CD4-positive, alpha-beta T cell treated with Interleukin-1 beta for 1 hour (primary cell): ENCODE results near the gene CGGBP1.
"Not testable (repeated sequence)": the region's sequence is repeated elsewhere in the genome, so short reads cannot be mapped to it uniquely, and the experiment has no call there.

Experiments used
- DNase-seq, 2 donors: peaks; one replicate each; pipeline ENCODE4 v3.0.0-alpha.2; 2020 to 2022

Gene CGGBP1

GRCh38 chr3:88034491-88035275 lies 24.1 kb downstream of the CGGBP1 start:
- no peak for DNase-seq

GRCh38 chr3:88033808-88034207 lies 25.0 kb downstream of the CGGBP1 start:
- no peak for DNase-seq

GRCh38 chr3:88033079-88033478 lies 25.7 kb downstream of the CGGBP1 start:
- no peak for DNase-seq

GRCh38 chr3:88032245-88032644 lies 26.6 kb downstream of the CGGBP1 start:
- DNase-seq, result no peak

- DNase-seq, result peak; percentile 20 to 66
These were observed 27.1 kb downstream of the CGGBP1 start for GRCh38 chr3:88031642-88032077.

GRCh38 chr3:88030210-88030609 lies 28.6 kb downstream of the CGGBP1 start:
- peak in 1 of 2 donors; percentile 22 for DNase-seq

- DNase-seq, result no peak
These were observed 29.9 kb downstream of the CGGBP1 start for GRCh38 chr3:88028876-88029275.

GRCh38 chr3:88025001-88025552 lies 33.7 kb downstream of the CGGBP1 start:
- DNase-seq, result no peak

- DNase-seq, result peak in 1 of 2 donors; percentile 43
These were observed 39.8 kb downstream of the CGGBP1 start for GRCh38 chr3:88019024-88019423.

- DNase-seq, result not testable (repeated sequence)
These were observed 43.1 kb downstream of the CGGBP1 start for GRCh38 chr3:88015656-88016055.

GRCh38 chr3:88013592-88013991 lies 45.2 kb downstream of the CGGBP1 start:
- no peak for DNase-seq

GRCh38 chr3:88010810-88011209 lies 48.0 kb downstream of the CGGBP1 start:
- DNase-seq, result no peak

- no peak for DNase-seq
These were observed 49.7 kb downstream of the CGGBP1 start for GRCh38 chr3:88009066-88009465.

- DNase-seq, result peak in 1 of 2 donors; percentile 48
These were observed 53.7 kb downstream of the CGGBP1 start for GRCh38 chr3:88005066-88005465.

GRCh38 chr3:88003115-88003755 lies 55.6 kb downstream of the CGGBP1 start:
- DNase-seq, result peak in 1 of 2 donors; percentile 43

GRCh38 chr3:88002448-88002847 lies 56.4 kb downstream of the CGGBP1 start:
- no peak for DNase-seq
